22Rv1 (cell line): Measurements from ENCODE around the gene CFAP68.

Experiments
- H3K27ac ChIP-seq: fragments of 450-650 bp; 2 replicates; pipeline ENCODE4 v1.5.1; 2017
- ZFX ChIP-seq: fragments of 450-650 bp; IDR thresholded peaks from 2 replicates; pipeline ENCODE4 v1.6.1; 2017; ENCODE audit warnings: antibody characterized with exemption, borderline replicate concordance
- TF ChIP-seq, protein P1 (sequence below): fragments of 450-650 bp; IDR thresholded peaks from 2 replicates; pipeline ENCODE4 v1.5.1; 2017; ENCODE audit warnings: mild to moderate bottlenecking

The CFAP68 gene

DNA sequence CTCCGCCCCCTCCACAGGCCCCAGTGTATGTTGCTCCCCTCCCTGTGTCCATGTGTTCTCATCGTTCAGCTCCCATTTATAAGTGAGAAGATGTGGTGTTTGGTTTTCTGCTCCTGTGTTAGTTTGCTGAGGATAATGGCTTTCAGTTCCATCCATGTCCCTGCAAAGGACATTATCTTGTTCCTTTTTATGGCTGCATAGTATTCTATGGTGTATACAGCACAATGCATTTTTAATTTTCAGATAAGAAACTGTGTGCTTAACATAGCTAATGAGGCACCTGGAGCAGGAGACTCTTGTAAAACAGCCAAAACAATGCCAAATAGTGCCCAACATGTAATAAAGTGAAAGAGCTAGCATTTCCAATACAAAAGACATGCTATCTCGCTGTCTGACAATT lies 29.7 kb upstream of the CFAP68 start:
- H3K27ac ChIP-seq, result no peak overlapping the region
- TF ChIP-seq, protein P1, sequence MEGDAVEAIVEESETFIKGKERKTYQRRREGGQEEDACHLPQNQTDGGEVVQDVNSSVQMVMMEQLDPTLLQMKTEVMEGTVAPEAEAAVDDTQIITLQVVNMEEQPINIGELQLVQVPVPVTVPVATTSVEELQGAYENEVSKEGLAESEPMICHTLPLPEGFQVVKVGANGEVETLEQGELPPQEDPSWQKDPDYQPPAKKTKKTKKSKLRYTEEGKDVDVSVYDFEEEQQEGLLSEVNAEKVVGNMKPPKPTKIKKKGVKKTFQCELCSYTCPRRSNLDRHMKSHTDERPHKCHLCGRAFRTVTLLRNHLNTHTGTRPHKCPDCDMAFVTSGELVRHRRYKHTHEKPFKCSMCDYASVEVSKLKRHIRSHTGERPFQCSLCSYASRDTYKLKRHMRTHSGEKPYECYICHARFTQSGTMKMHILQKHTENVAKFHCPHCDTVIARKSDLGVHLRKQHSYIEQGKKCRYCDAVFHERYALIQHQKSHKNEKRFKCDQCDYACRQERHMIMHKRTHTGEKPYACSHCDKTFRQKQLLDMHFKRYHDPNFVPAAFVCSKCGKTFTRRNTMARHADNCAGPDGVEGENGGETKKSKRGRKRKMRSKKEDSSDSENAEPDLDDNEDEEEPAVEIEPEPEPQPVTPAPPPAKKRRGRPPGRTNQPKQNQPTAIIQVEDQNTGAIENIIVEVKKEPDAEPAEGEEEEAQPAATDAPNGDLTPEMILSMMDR, result no peak
- no peak for TF ChIP-seq ZFX

DNA sequence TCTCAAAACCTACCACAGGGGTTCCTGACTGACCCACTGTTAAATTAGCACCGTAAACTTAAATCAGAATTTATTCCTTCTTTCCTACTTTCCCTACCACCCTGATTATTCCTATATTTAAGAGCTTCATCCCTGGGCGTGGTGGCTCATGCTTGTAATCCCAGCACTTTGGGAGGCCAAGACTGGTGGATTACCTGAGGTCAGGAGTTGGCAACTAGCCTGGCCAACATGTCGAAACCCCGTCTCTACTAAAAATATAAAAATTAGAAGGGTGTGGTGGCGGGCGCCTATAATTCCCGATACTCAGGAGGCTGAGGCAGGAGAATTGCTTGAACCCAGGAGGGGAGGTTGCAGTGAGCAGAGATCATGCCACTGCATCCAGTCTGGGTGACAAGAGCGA lies 28.3 kb upstream of the CFAP68 start:
- TF ChIP-seq, protein P1, result no peak
- no peak for TF ChIP-seq ZFX

DNA sequence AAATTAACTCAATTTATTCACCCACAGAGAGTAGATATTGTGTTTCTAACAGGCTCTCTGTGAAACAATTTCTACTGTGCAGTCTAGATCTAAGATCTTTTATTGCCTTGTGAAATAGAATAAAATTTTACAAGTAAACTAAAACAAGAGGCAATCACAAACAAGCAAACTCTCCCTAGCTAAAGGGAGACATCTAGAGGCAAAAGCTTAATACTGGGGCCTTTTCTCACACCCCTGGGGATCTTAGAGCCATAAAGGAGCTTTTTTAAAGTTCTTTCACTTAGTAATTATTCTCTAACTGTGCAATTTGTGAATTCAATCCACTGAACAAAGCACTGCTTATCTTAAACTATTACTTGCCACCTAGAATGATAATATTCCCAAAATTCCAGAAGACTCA lies 27.7 kb upstream of the CFAP68 start:
- no peak overlapping the region for H3K27ac ChIP-seq
- TF ChIP-seq ZFX, result no peak
- TF ChIP-seq, protein P1, result peak; percentile 40; the same call in 1 of the 2 replicates

More for the DNA sequence above, 28.3 kb upstream of the CFAP68 start:
- H3K27ac ChIP-seq, result no peak overlapping the region

DNA sequence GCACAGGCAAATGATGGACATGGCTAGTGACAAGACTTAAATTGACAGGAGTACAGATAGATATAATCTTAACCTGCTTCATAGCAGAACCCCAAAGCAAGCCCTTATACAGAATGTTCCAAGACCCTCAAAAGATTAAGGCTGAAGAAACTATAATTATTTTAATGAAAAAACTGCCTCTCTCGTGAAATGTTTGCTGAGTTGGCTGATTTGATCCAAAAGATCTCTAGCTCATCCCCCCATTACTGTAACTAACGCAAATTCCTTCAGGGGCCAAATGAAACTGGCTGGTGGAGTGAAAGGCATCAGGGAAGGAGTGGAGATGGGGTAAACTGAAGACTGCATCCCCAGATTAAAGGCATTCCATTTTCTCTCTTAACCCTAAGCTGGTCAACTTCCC lies 27.2 kb upstream of the CFAP68 start:
- TF ChIP-seq ZFX, result no peak
- TF ChIP-seq, protein P1, result no peak
- H3K27ac ChIP-seq, result no peak overlapping the region

DNA sequence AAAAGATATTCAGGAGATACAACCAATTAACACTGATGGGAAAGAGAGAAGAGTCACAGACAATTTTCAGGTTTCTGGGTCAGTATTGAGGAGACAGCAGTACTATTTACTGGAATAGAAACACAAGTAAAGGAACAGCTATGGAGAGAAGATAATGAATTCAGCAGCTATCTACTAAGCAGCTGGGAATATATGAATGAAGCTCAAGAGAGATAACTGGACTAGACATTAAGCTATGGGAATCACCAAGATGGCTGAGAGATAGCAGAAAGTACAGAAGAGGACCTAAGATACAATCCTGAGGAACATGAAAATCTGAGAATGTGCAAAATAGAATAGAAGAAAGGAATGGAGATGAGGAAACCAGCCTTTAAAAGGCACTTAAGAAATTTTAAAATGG lies 23.8 kb upstream of the CFAP68 start:
- H3K27ac ChIP-seq, result no peak overlapping the region
- TF ChIP-seq ZFX, result no peak
- TF ChIP-seq, protein P1, result no peak

DNA sequence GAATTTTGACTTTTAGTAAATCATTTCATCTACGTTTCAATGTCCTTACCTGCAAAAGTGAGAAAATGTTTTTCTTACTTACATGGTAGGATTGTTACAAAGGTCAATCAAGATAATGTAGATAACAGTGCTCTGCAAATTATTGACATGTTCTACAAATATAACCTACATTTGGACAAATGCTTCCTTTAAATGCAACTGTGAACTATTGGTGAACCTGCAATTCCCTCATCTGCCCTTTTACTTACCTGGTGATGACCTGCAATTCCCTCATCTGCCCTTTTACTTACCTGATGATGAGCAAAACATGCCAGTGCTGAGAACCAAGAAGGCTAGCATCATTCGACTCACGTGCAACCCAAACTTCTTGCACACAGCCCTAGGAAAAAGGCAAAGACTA lies 19.1 kb upstream of the CFAP68 start:
- H3K27ac ChIP-seq, result no peak overlapping the region
- no peak for TF ChIP-seq ZFX
- TF ChIP-seq, protein P1, result no peak

DNA sequence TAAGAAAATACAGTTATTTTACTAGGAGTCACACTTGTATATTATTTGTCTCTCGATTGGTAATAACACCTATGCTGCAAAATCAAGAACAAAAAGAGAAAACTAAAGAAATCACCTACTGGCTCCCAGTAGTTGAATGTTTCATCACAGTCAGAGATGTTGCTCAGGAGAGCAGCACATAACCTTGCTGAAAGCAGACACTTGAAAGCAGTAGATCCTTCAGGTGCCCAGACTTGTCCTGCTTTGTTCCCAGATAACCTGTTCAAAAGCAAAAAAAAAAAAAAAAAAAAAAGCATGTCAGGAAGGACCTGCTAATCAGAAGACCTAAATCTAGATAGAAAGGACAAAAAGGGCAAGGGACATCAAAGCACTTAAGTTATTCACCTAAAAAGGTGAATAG lies 9.2 kb upstream of the CFAP68 start:
- H3K27ac ChIP-seq, result peak overlapping the region; percentile 82
- no peak for TF ChIP-seq ZFX
- TF ChIP-seq, protein P1, result no peak
